GM23338 (cell line): ENCODE measurements around the gene CFAP141. TPM values are rescaled to one million over a fixed set of nuclear protein-coding genes. Genes with fewer than 3 reads are reported as not detected.

ENCODE experiments used
- ATAC-seq: fragments of 200-7000 bp; cut with Tn5 transposase; 3 replicates; pipeline ENCODE4 v1.9.1; 2020
- DNase-seq: peaks from one replicate; pipeline ENCODE4 v3.0.0-alpha.2; 2015; ENCODE audit warnings: low spot score
- H2AFZ ChIP-seq: fragments of 200-600 bp; sonication (generic); 2 replicates; pipeline ENCODE4 v1.8.0; 2016; ENCODE audit warnings: antibody characterized with exemption, mild to moderate bottlenecking, moderate library complexity
- H3F3A ChIP-seq: fragments of 200-600 bp; sonication (generic); replicated peaks from 2 replicates; pipeline ENCODE4 v1.8.0; 2017; ENCODE audit warnings: antibody characterized with exemption, mixed run types, low read depth
- H3K27ac ChIP-seq: fragments of 200-600 bp; sonication (generic); 2 replicates; pipeline ENCODE4 v1.6.1; 2016; ENCODE audit warnings: low read depth
- H3K27me3 ChIP-seq: fragments of 200-600 bp; sonication (generic); 2 replicates; pipeline ENCODE4 v1.8.0; 2016; ENCODE audit warnings: mild to moderate bottlenecking, mixed run types, moderate library complexity; ENCODE audit not compliant: insufficient read depth
- H3K36me3 ChIP-seq: fragments of 200-600 bp; sonication (generic); 2 replicates; pipeline ENCODE4 v1.8.0; 2016; ENCODE audit warnings: mild to moderate bottlenecking; ENCODE audit not compliant: insufficient read depth
- H3K4me1 ChIP-seq: fragments of 200-600 bp; sonication (generic); 2 replicates; pipeline ENCODE4 v1.8.0; 2016; ENCODE audit warnings: mild to moderate bottlenecking, moderate library complexity; ENCODE audit not compliant: insufficient read depth
- H3K4me2 ChIP-seq: fragments of 200-600 bp; sonication (generic); 2 replicates; pipeline ENCODE4 v1.7.1; 2017; ENCODE audit warnings: mixed run types
- H3K4me3 ChIP-seq: fragments of 200-600 bp; sonication (generic); 2 replicates; pipeline ENCODE4 v1.6.1; 2016; ENCODE audit warnings: mixed run types
- H3K79me2 ChIP-seq: fragments of 200-600 bp; sonication (generic); replicated peaks from 2 replicates; pipeline ENCODE4 v1.8.0; 2017; ENCODE audit warnings: mild to moderate bottlenecking; ENCODE audit not compliant: insufficient read depth
- H3K9me2 ChIP-seq: fragments of 200-600 bp; sonication (generic); 2 replicates; pipeline ENCODE4 v1.8.0; 2017; ENCODE audit not compliant: insufficient read depth
- H4K20me1 ChIP-seq: fragments of 200-600 bp; sonication (generic); replicated peaks from 2 replicates; pipeline ENCODE4 v1.8.0; 2017; ENCODE audit warnings: mild to moderate bottlenecking; ENCODE audit not compliant: insufficient read depth
- H3K27ac Mint-ChIP-seq: 2 replicates; pipeline ENCODE4 v1.8.0; 2020; ENCODE audit warnings: inconsistent platforms, mild to moderate bottlenecking, moderate library complexity, mixed read lengths
- H3K27me3 Mint-ChIP-seq: 3 replicates; pipeline ENCODE4 v1.8.0; 2022; ENCODE audit warnings: low read depth, mild to moderate bottlenecking, moderate library complexity, mixed read lengths, inconsistent platforms; ENCODE audit not compliant: insufficient read depth, poor library complexity
- H3K36me3 Mint-ChIP-seq: 3 replicates; pipeline ENCODE4 v1.8.0; 2021; ENCODE audit warnings: low read depth, mild to moderate bottlenecking, inconsistent platforms, moderate library complexity, mixed read lengths
- H3K4me1 Mint-ChIP-seq: 3 replicates; pipeline ENCODE4 v1.8.0; 2020; ENCODE audit warnings: mild to moderate bottlenecking, inconsistent platforms, mixed read lengths
- H3K4me3 Mint-ChIP-seq: 3 replicates; pipeline ENCODE4 v1.8.0; 2021; ENCODE audit warnings: moderate library complexity, mild to moderate bottlenecking, inconsistent platforms, mixed read lengths
- H3K9me3 Mint-ChIP-seq: 3 replicates; pipeline ENCODE4 v1.8.0; 2020; ENCODE audit warnings: moderate library complexity, mild to moderate bottlenecking, inconsistent platforms, mixed read lengths
- CREB1 ChIP-seq: fragments of 250-450 bp; sonication (Bioruptor Pico); IDR thresholded peaks from 2 replicates; pipeline ENCODE4 v1.5.0; 2020; ENCODE audit warnings: low read depth, mild to moderate bottlenecking, moderate library complexity
- CTCF ChIP-seq, 2 experiments: fragments of 200-600 bp in 1 of 2; sonication (generic) in 1 of 2; conservative IDR thresholded peaks; 2 replicates each; pipeline versions ENCODE4 v1.5.1 to v1.6.1; 2016 to 2017; ENCODE audit warnings: antibody characterized with exemption in 2 of 2, low read depth in 2 of 2, mild to moderate bottlenecking in 2 of 2, moderate library complexity in 1 of 2
- ETS1 ChIP-seq: IDR thresholded peaks from 2 replicates; pipeline ENCODE4 v1.6.1; 2016; ENCODE audit warnings: antibody characterized with exemption
- EZH2phosphoT487 ChIP-seq: fragments of 200-600 bp; sonication (generic); IDR thresholded peaks from one replicate; pipeline ENCODE4 v1.8.1; 2018; ENCODE audit warnings: antibody characterized with exemption; ENCODE audit not compliant: unreplicated experiment
- JUNB ChIP-seq: IDR thresholded peaks from one replicate; pipeline ENCODE4 v1.6.1; 2016; ENCODE audit warnings: antibody characterized with exemption; ENCODE audit not compliant: unreplicated experiment
- POLR2AphosphoS5 ChIP-seq: IDR thresholded peaks from 2 replicates; pipeline ENCODE4 v1.6.1; 2016; ENCODE audit warnings: antibody characterized with exemption, low read depth
- REST ChIP-seq: IDR thresholded peaks from one replicate; pipeline ENCODE4 v1.6.1; 2018; ENCODE audit warnings: antibody characterized with exemption; ENCODE audit not compliant: unreplicated experiment
- STAT1 ChIP-seq: IDR thresholded peaks from one replicate; pipeline ENCODE4 v1.6.1; 2016; ENCODE audit warnings: antibody characterized with exemption; ENCODE audit not compliant: unreplicated experiment
- ZNF114 ChIP-seq: fragments of 250-450 bp; sonication (Bioruptor Pico); IDR thresholded peaks from 2 replicates; pipeline ENCODE4 v1.5.0; 2020; ENCODE audit warnings: mild to moderate bottlenecking, moderate library complexity
- ZNF462 ChIP-seq: fragments of 250-450 bp; sonication (Bioruptor Pico); IDR thresholded peaks from 2 replicates; pipeline ENCODE4 v1.5.0; 2020; ENCODE audit warnings: mild to moderate bottlenecking, moderate library complexity
- polyA plus RNA-seq: library from polyadenylated mRNA; unstranded; fragments of >200 nt; fragmentation: Nextera tagmentation; extraction: Ambion mirVana; gene quantifications from 2 replicates; pipeline ENCODE4 v1.2.1, GENCODE V29; 2016
- total RNA-seq: library from RNA; depleted of rRNA; stranded (reverse); fragments of >200 nt; shearing (Covaris generic); gene quantifications from 2 replicates; pipeline ENCODE4 v1.2.3, GENCODE V29; 2014

Gene CFAP141
- total and polyA plus RNA-seq, 2 experiments from 2014 or later: not detected

GRCh38 chr1:154241703-154242351 is 35.7 kb upstream of the CFAP141 start (continued):
- no peak for TF ChIP-seq ETS1
- TF ChIP-seq POLR2AphosphoS5: no peak
- no peak for TF ChIP-seq REST
- no peak for TF ChIP-seq STAT1
- TF ChIP-seq CREB1 (CRISPR knock-in tag): no peak
- no peak for TF ChIP-seq CTCF (conservative IDR thresholded peaks at IDR 0.05; ENCODE audit: low read depth in 2 of 2)
- no peak for TF ChIP-seq EZH2phosphoT487
- TF ChIP-seq ZNF114: no peak

- Mint-ChIP-seq H3K36me3 (peaks cover 96% of the 10 kb centered on the region), H3K27ac (no peak overlapping the region), H3K9me3 (no peaks in the 10 kb centered on the region), H3K4me3 (no peak overlapping the region), H3K4me1 (no peaks in the 10 kb centered on the region), H3K27me3 (peaks cover 2% of the 10 kb centered on the region)
- Histone ChIP-seq H3K79me2 (peaks cover 74% of the 10 kb centered on the region), H4K20me1 (peaks cover 73% of the 10 kb centered on the region), H3K27ac (no peak overlapping the region), H3K9me2 (no peaks in the 10 kb centered on the region), H3K4me3 (no peak overlapping the region), H3K36me3 (peaks cover 90% of the 10 kb centered on the region), H3K4me2 (no peak overlapping the region), H2AFZ (no peak overlapping the region), H3F3A (peaks cover 22% of the 10 kb centered on the region), H3K4me1 (no peaks in the 10 kb centered on the region), H3K27me3 (no peaks in the 10 kb centered on the region)
- DNase-seq (no peak), ATAC-seq (no peak)
- no peak for TF ChIP-seq ETS1
- TF ChIP-seq JUNB: no peak
- TF ChIP-seq ZNF462 (CRISPR knock-in tag): no peak
- TF ChIP-seq POLR2AphosphoS5: no peak
- TF ChIP-seq EZH2phosphoT487: no peak
These were observed 34.2 kb upstream of the CFAP141 start for GRCh38 chr1:154240294-154240833.
